Measurements from ENCODE around the gene PPARG.

DNA sequence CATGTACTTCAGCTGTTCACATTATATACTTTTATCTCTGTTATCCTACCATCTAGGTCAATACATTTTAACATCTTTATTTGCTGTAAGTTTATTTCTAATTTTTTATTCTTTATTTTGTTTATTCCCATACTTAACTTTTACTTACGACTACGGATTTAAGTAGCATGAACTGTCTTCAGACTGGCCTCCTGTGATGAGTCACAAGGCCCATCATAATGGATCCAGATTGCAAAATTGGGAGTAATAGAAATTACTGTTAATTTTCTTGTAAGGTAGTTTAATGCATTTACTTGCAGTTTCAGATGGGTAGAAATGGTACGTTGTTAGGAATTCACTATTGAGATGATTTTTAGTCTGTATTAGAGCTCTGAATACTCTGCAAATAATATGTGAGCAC, 45.9 kb downstream of the PPARG start:
- TF ChIP-seq BHLHE40 (IDR thresholded peaks at IDR 0.05; ENCODE audit: borderline replicate concordance): no peak
- TF ChIP-seq FOXK2 (IDR thresholded peaks at IDR 0.05): no peak
- TF ChIP-seq ZNF384 (IDR thresholded peaks at IDR 0.05): no peak
- no peak for TF ChIP-seq TARDBP (IDR thresholded peaks at IDR 0.05)
- TF ChIP-seq SP1 (IDR thresholded peaks at IDR 0.05): no peak

All from HEK293T (cell line).